Osteoblast (primary cell): ENCODE measurements around the gene TMBIM6. TPM values are rescaled to one million over a fixed set of nuclear protein-coding genes. Genes with fewer than 3 reads are reported as not detected.
"Not testable (repeated sequence)": the region's sequence is repeated elsewhere in the genome, so short reads cannot be mapped to it uniquely, and the experiment has no call there.

Source experiments
- DNase-seq: peaks from one replicate; pipeline ENCODE4 v3.0.0; 2011; ENCODE audit warnings: low spot score, mixed read lengths; ENCODE audit not compliant: insufficient read length; ENCODE audit errors: missing footprints
- H2AFZ ChIP-seq: 2 replicates; pipeline ENCODE4 v1.6.0; 2011; ENCODE audit warnings: mild to moderate bottlenecking, low read length
- H3K27ac ChIP-seq: 2 replicates; pipeline ENCODE4 v1.5.1; 2011; ENCODE audit warnings: mild to moderate bottlenecking, low read depth, low read length, moderate library complexity
- H3K27me3 ChIP-seq: 2 replicates; pipeline ENCODE4 v1.6.0; 2012; ENCODE audit warnings: mild to moderate bottlenecking, control low read depth, inconsistent platforms, low read length, moderate library complexity; ENCODE audit not compliant: insufficient read depth
- H3K36me3 ChIP-seq: 2 replicates; pipeline ENCODE4 v1.5.1; 2011; ENCODE audit warnings: mild to moderate bottlenecking, low read length, control low read depth, moderate library complexity; ENCODE audit not compliant: insufficient read depth
- H3K4me1 ChIP-seq: 2 replicates; pipeline ENCODE4 v1.5.1; 2011; ENCODE audit warnings: mild to moderate bottlenecking, low read length, control low read depth, moderate library complexity; ENCODE audit not compliant: insufficient read depth
- H3K4me2 ChIP-seq: 2 replicates; pipeline ENCODE4 v1.6.0; 2011; ENCODE audit warnings: mild to moderate bottlenecking, low read length; ENCODE audit not compliant: insufficient read depth
- H3K4me3 ChIP-seq: fragments of 200-600 bp; sonication (generic); 3 replicates; pipeline ENCODE4 v1.5.1; 2012; ENCODE audit warnings: mild to moderate bottlenecking, low read length, inconsistent platforms; ENCODE audit not compliant: insufficient read depth
- H3K79me2 ChIP-seq: 2 replicates; pipeline ENCODE4 v1.6.0; 2012; ENCODE audit warnings: mild to moderate bottlenecking, low read length, control low read depth, inconsistent platforms; ENCODE audit not compliant: insufficient read depth
- H3K9me3 ChIP-seq: 2 replicates; pipeline ENCODE4 v1.5.1; 2011; ENCODE audit warnings: low read depth, low read length, control low read depth
- H4K20me1 ChIP-seq: 2 replicates; pipeline ENCODE4 v1.6.0; 2012; ENCODE audit warnings: mild to moderate bottlenecking, low read length, control low read depth; ENCODE audit not compliant: insufficient read depth
- total RNA-seq: library from RNA; depleted of rRNA; stranded (reverse); fragments of >200 nt; gene quantifications from 2 replicates; pipeline ENCODE4 v1.2.3, GENCODE V29; 2012
- TF ChIP-seq, protein P1 (sequence below): IDR thresholded peaks from 2 replicates; pipeline ENCODE4 v1.5.1; 2011; ENCODE audit warnings: mild to moderate bottlenecking, low read depth, low read length, moderate library complexity; ENCODE audit errors: extremely low read depth

The TMBIM6 gene
- total RNA-seq, 1 donor: 398 TPM

DNA sequence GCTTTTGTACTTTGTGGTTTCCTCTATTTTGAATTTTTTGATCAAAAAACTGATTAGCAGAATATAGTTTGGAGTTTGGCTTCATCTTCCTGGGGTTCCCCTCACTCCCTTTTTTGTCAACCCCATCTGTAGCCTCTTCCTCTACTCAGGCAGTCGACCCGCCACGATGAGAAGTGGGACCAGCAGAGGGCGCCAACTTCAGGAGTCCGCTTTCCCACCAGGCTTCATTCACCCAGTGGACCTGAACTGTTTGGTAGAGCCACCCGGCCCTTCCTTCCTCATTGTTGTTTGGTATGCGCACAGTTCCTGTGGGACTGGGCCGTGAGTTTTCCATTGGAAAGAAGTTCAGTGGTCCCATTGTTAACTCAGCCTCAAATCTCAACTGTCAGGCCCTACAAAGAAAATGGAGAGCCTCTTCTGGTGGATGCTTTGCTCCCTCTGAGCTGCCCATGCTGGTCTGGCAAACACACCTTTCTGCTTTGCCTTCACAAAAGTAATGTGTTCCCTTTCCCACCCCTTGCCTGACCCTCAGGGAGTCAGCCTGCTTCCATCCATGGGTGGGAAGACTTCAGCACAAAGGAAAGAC, 21.7 kb downstream of the TMBIM6 start:
- H3K9me3 ChIP-seq: no peaks in the 10 kb centered on the region
- peaks cover 67% of the 10 kb centered on the region for H3K36me3 ChIP-seq
- no peak overlapping the region for H3K4me2 ChIP-seq
- no peak overlapping the region for H3K4me3 ChIP-seq
- no peak overlapping the region for H3K27ac ChIP-seq
- TF ChIP-seq, protein P1, sequence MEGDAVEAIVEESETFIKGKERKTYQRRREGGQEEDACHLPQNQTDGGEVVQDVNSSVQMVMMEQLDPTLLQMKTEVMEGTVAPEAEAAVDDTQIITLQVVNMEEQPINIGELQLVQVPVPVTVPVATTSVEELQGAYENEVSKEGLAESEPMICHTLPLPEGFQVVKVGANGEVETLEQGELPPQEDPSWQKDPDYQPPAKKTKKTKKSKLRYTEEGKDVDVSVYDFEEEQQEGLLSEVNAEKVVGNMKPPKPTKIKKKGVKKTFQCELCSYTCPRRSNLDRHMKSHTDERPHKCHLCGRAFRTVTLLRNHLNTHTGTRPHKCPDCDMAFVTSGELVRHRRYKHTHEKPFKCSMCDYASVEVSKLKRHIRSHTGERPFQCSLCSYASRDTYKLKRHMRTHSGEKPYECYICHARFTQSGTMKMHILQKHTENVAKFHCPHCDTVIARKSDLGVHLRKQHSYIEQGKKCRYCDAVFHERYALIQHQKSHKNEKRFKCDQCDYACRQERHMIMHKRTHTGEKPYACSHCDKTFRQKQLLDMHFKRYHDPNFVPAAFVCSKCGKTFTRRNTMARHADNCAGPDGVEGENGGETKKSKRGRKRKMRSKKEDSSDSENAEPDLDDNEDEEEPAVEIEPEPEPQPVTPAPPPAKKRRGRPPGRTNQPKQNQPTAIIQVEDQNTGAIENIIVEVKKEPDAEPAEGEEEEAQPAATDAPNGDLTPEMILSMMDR: peak; percentile 82
- H3K27me3 ChIP-seq: no peaks in the 10 kb centered on the region
- H3K79me2 ChIP-seq: peaks cover 10% of the 10 kb centered on the region
- peaks cover 23% of the 10 kb centered on the region for H4K20me1 ChIP-seq
- peak; percentile 90 for DNase-seq
- no peaks in the 10 kb centered on the region for H3K4me1 ChIP-seq
- H2AFZ ChIP-seq: no peak overlapping the region

DNA sequence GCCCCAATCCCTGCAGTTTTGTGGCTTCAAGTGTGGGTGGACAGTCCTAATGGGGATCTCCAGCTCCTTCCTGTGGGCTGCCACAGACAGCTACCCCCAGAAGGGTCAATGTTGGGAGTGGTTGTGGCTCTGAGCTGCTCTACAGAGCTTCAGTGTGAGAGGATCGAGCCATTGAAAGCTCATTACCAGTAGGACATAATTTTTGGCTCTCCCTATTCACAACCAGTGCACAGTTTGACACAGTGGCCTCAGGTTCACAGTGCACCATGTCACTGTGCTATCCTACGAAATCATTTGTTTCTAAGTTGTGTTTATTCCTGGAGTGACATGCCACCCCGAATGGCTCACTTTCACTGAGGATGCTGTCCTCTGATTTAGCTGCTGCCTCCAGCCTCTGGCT, 22.8 kb downstream of the TMBIM6 start:
- Histone ChIP-seq H3K4me2 (no peak overlapping the region), H3K4me1 (no peaks in the 10 kb centered on the region), H3K79me2 (peaks cover 2% of the 10 kb centered on the region), H3K27me3 (no peaks in the 10 kb centered on the region), H3K27ac (no peak overlapping the region), H3K36me3 (peaks cover 57% of the 10 kb centered on the region), H3K4me3 (no peak overlapping the region), H2AFZ (no peak overlapping the region), H3K9me3 (no peaks in the 10 kb centered on the region), H4K20me1 (peaks cover 17% of the 10 kb centered on the region)
- TF ChIP-seq, protein P1: no peak
- DNase-seq: peak; percentile 19

DNA sequence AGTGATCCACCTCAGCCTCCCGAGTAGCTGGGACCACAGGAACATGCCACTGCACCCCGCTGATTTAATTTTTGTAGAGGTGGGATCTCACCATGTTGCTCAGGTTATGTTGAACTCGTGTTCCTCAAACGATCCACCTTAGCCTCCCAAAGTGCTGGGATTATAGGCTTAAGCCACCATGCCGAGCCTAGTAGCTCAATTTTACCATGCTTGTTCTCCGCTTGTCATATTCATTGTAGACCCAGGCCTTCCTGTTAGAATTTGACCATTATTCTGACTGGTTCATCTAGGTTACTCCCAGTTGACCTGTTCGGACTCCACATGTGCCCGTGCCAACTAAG, 24.7 kb downstream of the TMBIM6 start:
- no peak overlapping the region for H3K27ac ChIP-seq
- H3K9me3 ChIP-seq: no peaks in the 10 kb centered on the region
- H3K4me1 ChIP-seq: no peaks in the 10 kb centered on the region
- TF ChIP-seq, protein P1: no peak
- peaks cover 42% of the 10 kb centered on the region for H3K36me3 ChIP-seq
- DNase-seq: no peak
- H2AFZ ChIP-seq: no peak overlapping the region
- no peak overlapping the region for H3K4me3 ChIP-seq
- H3K79me2 ChIP-seq: no peaks in the 10 kb centered on the region
- H3K4me2 ChIP-seq: no peak overlapping the region
- no peaks in the 10 kb centered on the region for H3K27me3 ChIP-seq
- peaks cover 15% of the 10 kb centered on the region for H4K20me1 ChIP-seq

DNA sequence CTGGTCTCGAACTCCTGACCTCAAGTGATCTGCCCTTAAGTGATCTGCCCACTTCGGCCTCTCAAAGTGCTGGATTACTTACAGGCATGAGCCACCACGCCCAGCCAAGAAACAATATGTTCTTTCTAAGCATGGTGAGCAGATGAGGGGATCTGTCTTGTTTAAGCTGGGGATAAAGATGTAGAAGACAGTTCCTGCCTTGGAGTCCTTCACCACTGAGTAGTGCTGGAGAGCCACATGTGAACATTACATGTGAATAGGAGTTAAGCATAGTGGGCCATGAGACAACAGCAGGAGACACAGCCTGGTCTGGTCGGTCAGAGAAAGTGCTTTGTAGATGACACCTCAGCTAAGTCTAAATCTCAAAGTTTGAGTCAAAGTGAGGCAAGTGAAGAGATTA, 26.0 kb downstream of the TMBIM6 start:
- TF ChIP-seq, protein P1: no peak
- H3K27me3 ChIP-seq: no peaks in the 10 kb centered on the region
- DNase-seq: peak; percentile 72

DNA sequence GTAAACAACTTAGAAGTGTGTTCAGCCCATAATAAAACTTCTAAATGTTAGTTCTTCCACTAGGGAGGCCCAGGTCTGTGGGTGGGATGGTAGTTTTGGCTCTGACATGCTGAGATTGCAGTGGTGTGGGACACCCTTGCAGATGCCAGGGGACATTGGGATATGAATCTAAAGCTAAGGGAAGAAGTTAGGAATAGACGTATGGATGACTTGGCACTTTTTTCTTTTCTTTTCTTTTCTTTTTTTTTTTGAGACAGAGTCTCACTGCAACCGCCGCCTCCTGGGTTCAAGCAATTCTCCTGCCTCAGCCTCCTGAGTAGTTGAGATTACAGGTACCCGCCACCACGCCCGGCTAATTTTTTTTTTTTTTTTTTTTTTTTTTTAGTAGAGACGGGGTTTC, 31.7 kb downstream of the TMBIM6 start:
- H3K36me3 ChIP-seq, H3K9me3 ChIP-seq, H3K4me3 ChIP-seq, H3K4me1 ChIP-seq, H2AFZ ChIP-seq, DNase-seq, H3K4me2 ChIP-seq, H3K27me3 ChIP-seq, H3K27ac ChIP-seq, H3K79me2 ChIP-seq, H4K20me1 ChIP-seq: not testable (repeated sequence)

More for the DNA sequence above, 26.0 kb downstream of the TMBIM6 start:
- H3K4me1 ChIP-seq: no peaks in the 10 kb centered on the region
- H3K9me3 ChIP-seq: no peaks in the 10 kb centered on the region
- H4K20me1 ChIP-seq: peaks cover 10% of the 10 kb centered on the region
- no peak overlapping the region for H3K27ac ChIP-seq
- H3K36me3 ChIP-seq: peaks cover 29% of the 10 kb centered on the region
- H2AFZ ChIP-seq: no peak overlapping the region
- no peak overlapping the region for H3K4me2 ChIP-seq
- H3K79me2 ChIP-seq: no peaks in the 10 kb centered on the region
- no peak overlapping the region for H3K4me3 ChIP-seq
